Tibial nerve (tissue), 4 donors: Measurements from ENCODE around the gene RFX1. TPM values are rescaled to one million over a fixed set of nuclear protein-coding genes. Genes with fewer than 3 reads are reported as not detected.

Experiments used
- DNase-seq, 2 donors: peaks; one replicate each; pipeline ENCODE4 v3.0.0-alpha.2; 2019; ENCODE audit warnings: low spot score in 2 of 2
- H3K27ac ChIP-seq, 4 donors: fragments of 200-600 bp; sonication (generic) in 3 of 4; one replicate each; pipeline ENCODE4 v1.5.1; 2017 to 2019; ENCODE audit warnings: mild to moderate bottlenecking in 1 of 4
- H3K27me3 ChIP-seq, 2 donors: fragments of 200-600 bp; sonication (generic) in 1 of 2; one replicate each; pipeline versions ENCODE4 v1.5.1 to v1.6.0; 2017 to 2019
- H3K36me3 ChIP-seq, 3 donors: fragments of 200-600 bp; sonication (generic); one replicate each; pipeline ENCODE4 v1.5.1; 2018 to 2019
- H3K4me1 ChIP-seq, 4 donors: fragments of 200-600 bp; sonication (generic) in 3 of 4; one replicate each; pipeline ENCODE4 v1.5.1; 2017 to 2019
- H3K4me3 ChIP-seq, 4 donors: fragments of 200-600 bp; sonication (generic) in 3 of 4; one replicate each; pipeline ENCODE4 v1.5.1; 2017 to 2019; ENCODE audit warnings: mild to moderate bottlenecking in 1 of 4, moderate library complexity in 1 of 4
- H3K9me3 ChIP-seq, 4 donors: fragments of 200-600 bp; sonication (generic) in 3 of 4; one replicate each; pipeline ENCODE4 v1.5.1; 2017 to 2019
- EP300 ChIP-seq, 2 donors: sonication (generic); formaldehyde crosslinking; IDR thresholded peaks; one replicate each; pipeline ENCODE4 v1.6.1; 2017; ENCODE audit warnings: antibody characterized with exemption in 2 of 2, mild to moderate bottlenecking in 1 of 2
- POLR2A ChIP-seq, 2 donors: fragments of 450-650 bp; IDR thresholded peaks; one replicate each; pipeline ENCODE4 v1.6.1; 2017; ENCODE audit warnings: antibody characterized with exemption in 2 of 2, mild to moderate bottlenecking in 2 of 2, moderate library complexity in 2 of 2
- WGBS, 2 donors: methylation state at CpG; one replicate each; pipeline ENCODE4 v1.1.5; 2018; 5-methylcytosine and 5-hydroxymethylcytosine counted together
- total RNA-seq, 4 donors: library from RNA; depleted of rRNA; stranded (reverse); fragments of >200 nt; gene quantifications; one replicate each; pipeline ENCODE4 v1.1.0, GENCODE V29; 2016
- TF ChIP-seq, protein P1 (sequence below), 5 experiments: fragments of 200-600 bp in 3 of 5; fragments of 450-650 bp in 2 of 5; sonication (generic) in 3 of 5; IDR thresholded peaks; one replicate each; pipeline ENCODE4 v1.5.1; 2016 to 2019; ENCODE audit warnings: antibody characterized with exemption in 5 of 5, mild to moderate bottlenecking in 3 of 5, moderate library complexity in 2 of 5

Gene RFX1
- total RNA-seq, 4 donors from 2014 or later, result 3.1 to 8.4 (median 6.0) TPM

DNA sequence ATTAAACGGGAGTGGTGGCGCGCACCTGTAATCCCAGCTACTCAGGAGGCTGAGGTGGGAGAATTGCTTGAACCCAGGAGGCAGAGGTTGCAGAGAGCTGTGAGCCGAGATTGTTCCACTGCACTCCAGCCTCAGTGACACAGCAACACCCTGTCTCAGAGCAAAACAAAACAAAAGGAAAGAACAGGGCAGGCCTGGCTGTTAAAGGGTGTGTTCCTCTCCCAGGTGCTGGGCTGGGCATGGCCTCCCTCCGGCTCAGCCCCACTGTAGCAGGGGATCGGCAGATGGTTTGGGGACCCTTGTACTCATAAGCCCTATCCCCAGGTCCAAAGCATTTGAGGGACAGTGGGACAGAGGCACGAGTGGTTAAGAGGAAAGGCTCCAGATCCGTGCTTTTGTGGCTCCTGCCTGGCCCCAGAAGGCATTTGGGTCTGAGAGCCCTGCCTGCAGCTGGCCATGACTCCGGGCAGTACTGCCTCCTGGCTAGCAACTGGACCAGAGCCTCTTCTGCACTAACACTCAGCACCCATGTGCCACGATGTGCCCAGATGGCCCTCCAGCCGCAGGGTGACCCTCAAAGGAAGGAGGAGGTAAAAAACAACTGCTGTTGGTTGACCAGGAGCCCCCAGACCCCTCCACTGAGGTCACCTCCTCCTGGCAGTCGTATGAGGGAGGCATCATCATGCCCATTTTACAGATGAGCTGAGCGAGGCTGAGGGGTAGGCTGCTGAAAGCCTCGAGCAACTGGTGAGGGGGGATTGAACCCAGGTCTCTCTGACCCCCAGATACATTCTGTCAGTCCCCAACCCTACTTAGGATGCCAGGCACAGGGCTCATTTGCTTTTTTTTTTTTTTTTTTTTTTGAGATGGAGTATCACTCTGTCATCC, 10.0 kb downstream of the RFX1 start:
- Histone ChIP-seq H3K4me3 (no peak overlapping the region), H3K27me3 (no peaks in the 10 kb centered on the region), H3K36me3 (peaks cover 0 to 52% (median 0%) of the 10 kb centered on the region in 3 donors), H3K27ac (no peak overlapping the region), H3K9me3 (peaks cover 0 to 11% (median 0%) of the 10 kb centered on the region in 4 donors), H3K4me1 (no peaks in the 10 kb centered on the region)
- no peak for DNase-seq
- TF ChIP-seq, protein P1, sequence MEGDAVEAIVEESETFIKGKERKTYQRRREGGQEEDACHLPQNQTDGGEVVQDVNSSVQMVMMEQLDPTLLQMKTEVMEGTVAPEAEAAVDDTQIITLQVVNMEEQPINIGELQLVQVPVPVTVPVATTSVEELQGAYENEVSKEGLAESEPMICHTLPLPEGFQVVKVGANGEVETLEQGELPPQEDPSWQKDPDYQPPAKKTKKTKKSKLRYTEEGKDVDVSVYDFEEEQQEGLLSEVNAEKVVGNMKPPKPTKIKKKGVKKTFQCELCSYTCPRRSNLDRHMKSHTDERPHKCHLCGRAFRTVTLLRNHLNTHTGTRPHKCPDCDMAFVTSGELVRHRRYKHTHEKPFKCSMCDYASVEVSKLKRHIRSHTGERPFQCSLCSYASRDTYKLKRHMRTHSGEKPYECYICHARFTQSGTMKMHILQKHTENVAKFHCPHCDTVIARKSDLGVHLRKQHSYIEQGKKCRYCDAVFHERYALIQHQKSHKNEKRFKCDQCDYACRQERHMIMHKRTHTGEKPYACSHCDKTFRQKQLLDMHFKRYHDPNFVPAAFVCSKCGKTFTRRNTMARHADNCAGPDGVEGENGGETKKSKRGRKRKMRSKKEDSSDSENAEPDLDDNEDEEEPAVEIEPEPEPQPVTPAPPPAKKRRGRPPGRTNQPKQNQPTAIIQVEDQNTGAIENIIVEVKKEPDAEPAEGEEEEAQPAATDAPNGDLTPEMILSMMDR (IDR thresholded peaks at IDR 0.05), result no peak
- TF ChIP-seq POLR2A (IDR thresholded peaks at IDR 0.05) (no peak), EP300 (IDR thresholded peaks at IDR 0.05) (no peak)
- WGBS, 2 donors, result 84 to 89% methylated on average over 12 to 14 of the region's 14 CpGs

DNA sequence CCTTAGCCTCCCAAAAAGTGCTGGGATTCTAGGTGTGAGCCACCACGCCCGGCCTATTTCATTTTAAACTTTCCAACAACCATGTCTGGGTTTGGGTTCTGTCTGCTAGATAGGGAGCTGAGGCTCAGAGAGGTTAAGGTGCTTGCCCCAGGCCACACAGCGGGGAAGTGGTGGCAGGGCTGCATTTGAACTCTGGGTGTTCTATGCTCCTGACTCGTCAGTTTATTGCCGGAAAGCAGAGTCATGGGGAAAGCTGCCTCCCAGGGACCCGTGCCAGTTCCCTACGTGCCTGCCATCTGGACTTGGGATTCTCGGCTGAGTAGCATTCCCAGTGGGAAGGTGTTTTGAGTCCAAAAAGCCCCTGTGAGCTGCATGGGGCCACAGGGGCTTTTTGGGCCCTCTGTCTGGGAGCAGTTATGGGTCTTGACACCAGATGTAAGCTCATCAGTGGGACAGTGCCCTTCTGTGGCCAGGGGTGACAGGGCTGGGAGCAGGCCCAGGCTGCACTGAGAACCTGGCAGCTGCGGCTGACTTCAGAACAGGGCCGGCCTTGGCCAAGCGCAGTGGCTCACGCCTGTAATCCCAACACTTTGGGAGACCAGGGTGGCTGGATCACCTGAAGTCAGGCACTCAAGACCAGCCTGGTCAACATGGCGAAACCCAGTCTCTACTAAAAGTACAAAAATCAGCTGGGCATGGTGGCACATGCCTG, 10.9 kb downstream of the RFX1 start:
- DNase-seq, result no peak
- 82 to 83% methylated on average over 9 to 11 of the region's 13 CpGs for WGBS, 2 donors
- Histone ChIP-seq H3K27me3 (no peaks in the 10 kb centered on the region), H3K27ac (no peak overlapping the region), H3K4me3 (no peak overlapping the region), H3K36me3 (peaks cover 0 to 59% (median 0%) of the 10 kb centered on the region in 3 donors), H3K4me1 (no peaks in the 10 kb centered on the region), H3K9me3 (peaks cover 0 to 11% (median 0%) of the 10 kb centered on the region in 4 donors)
- no peak for TF ChIP-seq POLR2A (IDR thresholded peaks at IDR 0.05)
- TF ChIP-seq, protein P1 (IDR thresholded peaks at IDR 0.05), result no peak
- TF ChIP-seq EP300 (IDR thresholded peaks at IDR 0.05), result no peak

DNA sequence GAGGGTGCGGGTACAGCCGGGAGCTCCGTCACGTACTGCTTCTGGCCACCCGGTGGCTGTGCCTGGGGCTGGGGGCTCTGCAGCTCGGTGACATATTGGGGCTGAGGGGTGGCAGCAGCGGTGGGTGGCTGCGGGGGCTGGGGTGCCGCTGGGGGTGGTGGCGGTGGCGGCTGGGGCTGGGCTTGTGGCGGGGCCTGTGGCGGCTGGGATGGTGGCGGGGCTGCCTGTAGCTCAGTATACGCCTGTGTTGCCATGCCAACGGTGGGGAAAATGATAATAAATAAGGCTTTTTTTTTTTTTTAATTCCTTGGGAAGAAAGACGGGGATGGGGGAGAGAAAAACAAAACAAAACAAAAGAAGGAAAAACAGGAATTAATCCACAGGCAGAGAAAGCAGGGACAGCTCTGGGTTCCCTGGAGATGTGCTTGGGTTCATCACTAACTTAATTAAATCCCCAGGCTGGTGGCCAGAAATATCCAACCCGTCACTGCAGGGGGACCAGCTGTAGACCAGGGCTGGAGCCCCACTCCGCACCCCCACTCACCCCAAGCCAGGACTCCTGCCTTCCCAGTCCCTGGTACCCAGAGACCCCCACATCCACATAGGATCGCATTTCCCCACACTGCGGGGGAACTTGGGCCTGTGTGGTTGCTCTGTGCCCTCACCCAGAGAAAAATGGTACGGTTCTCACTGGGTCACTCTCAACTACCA, 12.4 kb downstream of the RFX1 start:
- peaks cover 0 to 4% (median 0%) of the 10 kb centered on the region in 4 donors for H3K9me3 ChIP-seq
- H3K4me1 ChIP-seq, result no peaks in the 10 kb centered on the region
- peaks cover 0 to 65% (median 0%) of the 10 kb centered on the region in 3 donors for H3K36me3 ChIP-seq
- no peak overlapping the region for H3K27ac ChIP-seq
- 76 to 83% methylated on average over 16 to 21 of the region's 22 CpGs for WGBS, 2 donors
- TF ChIP-seq, protein P1 (IDR thresholded peaks at IDR 0.05), result no peak
- no peak for TF ChIP-seq EP300 (IDR thresholded peaks at IDR 0.05)
- TF ChIP-seq POLR2A (IDR thresholded peaks at IDR 0.05), result no peak
- no peaks in the 10 kb centered on the region for H3K27me3 ChIP-seq
- DNase-seq, result no peak
- no peak overlapping the region for H3K4me3 ChIP-seq

DNA sequence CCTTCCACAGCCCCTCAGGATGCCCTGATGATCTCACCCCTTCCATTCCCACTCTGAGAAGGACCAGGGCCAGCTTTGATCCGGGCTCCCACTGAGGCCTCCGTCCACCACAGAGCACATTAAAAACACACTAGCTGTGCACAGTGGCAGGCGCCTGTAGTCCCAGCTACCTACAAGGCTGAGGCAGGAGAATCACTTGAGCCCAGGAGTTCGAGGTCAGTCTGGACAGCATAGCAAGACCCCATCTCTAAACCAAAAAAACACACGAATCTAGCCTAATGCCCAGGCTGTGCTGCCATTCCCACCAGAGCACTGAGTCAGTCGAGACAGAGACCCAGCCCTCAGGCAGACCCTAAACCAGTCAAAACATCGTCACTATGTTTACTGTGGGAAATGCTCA, 14.1 kb downstream of the RFX1 start:
- DNase-seq, result no peak
- 93 to 95% methylated on average over 7 of the region's 7 CpGs for WGBS, 2 donors
- Histone ChIP-seq H3K27me3 (no peaks in the 10 kb centered on the region), H3K9me3 (no peaks in the 10 kb centered on the region), H3K27ac (no peak overlapping the region), H3K4me3 (no peak overlapping the region), H3K4me1 (peaks cover 0 to 13% (median 4%) of the 10 kb centered on the region in 4 donors), H3K36me3 (peaks cover 0 to 62% (median 0%) of the 10 kb centered on the region in 3 donors)
- TF ChIP-seq EP300 (IDR thresholded peaks at IDR 0.05), result no peak

GRCh38 chr19:13990085-13990484, 16.0 kb downstream of the RFX1 start:
- DNase-seq, result no peak
- TF ChIP-seq POLR2A (IDR thresholded peaks at IDR 0.05) (no peak), EP300 (IDR thresholded peaks at IDR 0.05) (no peak)
- TF ChIP-seq, protein P1 (IDR thresholded peaks at IDR 0.05), result no peak
- H3K36me3 ChIP-seq, result peaks cover 0 to 61% (median 0%) of the 10 kb centered on the region in 3 donors
- no peaks in the 10 kb centered on the region for H3K9me3 ChIP-seq
- peaks cover 0 to 33% (median 15%) of the 10 kb centered on the region in 4 donors for H3K4me1 ChIP-seq
- no peak overlapping the region for H3K4me3 ChIP-seq
- no peaks in the 10 kb centered on the region for H3K27me3 ChIP-seq
- 82 to 84% methylated on average over 8 of the region's 8 CpGs for WGBS, 2 donors
- no peak overlapping the region for H3K27ac ChIP-seq
